HCT116 (cell line): ENCODE data around the gene UBE2F. TPM values are rescaled to one million over a fixed set of nuclear protein-coding genes. Genes with fewer than 3 reads are reported as not detected.

ENCODE experiments used
- ATAC-seq: fragments of 200-7000 bp; cut with Tn5 transposase; 2 replicates; pipeline ENCODE4 v1.9.1; 2020; ENCODE audit warnings: mild to moderate bottlenecking, moderate library complexity
- BruUV-seq: library from RNA; stranded (reverse); fragments of 400-500 nt; replicated peaks from 2 replicates; lab custom pipeline; 2021; lab: Mats Ljungman, UMichigan
- CTCF ChIA-PET: fragments of 300-600 bp; sonication (Branson Sonifier 250); formaldehyde crosslinking; loops from one replicate; lab custom pipeline; 2021; ENCODE audit warnings: antibody characterized with exemption; lab: Charles Lee
- POLR2A ChIA-PET: fragments of 300-600, 350-600 bp; sonication (Branson Sonifier 250); formaldehyde crosslinking; loops from one replicate; lab custom pipeline; 2021; ENCODE audit warnings: antibody characterized with exemption; lab: Charles Lee
- RAD21 ChIA-PET, 2 experiments: fragments of 300-600 bp; sonication (Branson Sonifier 250); formaldehyde crosslinking; loops; one replicate each; lab custom pipeline; 2023; ENCODE audit warnings: low total read pairs in 2 of 2; ENCODE audit not compliant: uncharacterized antibody in 2 of 2, unreplicated experiment in 2 of 2, low non-redundant PET in 1 of 2; lab: Charles Lee
- DNase-seq: peaks from one replicate; pipeline ENCODE4 v3.0.0-alpha.2; 2010; ENCODE audit warnings: low read depth, low spot score
- H2AFZ ChIP-seq: fragments of 200-600 bp; shearing (Covaris generic), sonication (generic); 2 replicates; pipeline ENCODE4 v1.6.1; 2017; ENCODE audit warnings: low read depth, mixed run types, mixed read lengths, antibody characterized with exemption, low read length; ENCODE audit not compliant: poor library complexity, severe bottlenecking
- H3K27ac ChIP-seq: 2 replicates; pipeline ENCODE4 v1.5.1; 2012; ENCODE audit warnings: low read depth, low read length
- H3K27me3 ChIP-seq: fragments of 200-600 bp; sonication (generic); 2 replicates; pipeline ENCODE4 v1.6.1; 2016; ENCODE audit warnings: mixed run types, low read length, mixed read lengths; ENCODE audit not compliant: insufficient read depth
- H3K36me3 ChIP-seq, 2 experiments: fragments of 200-500 bp in 1 of 2; fragments of 200-600 bp in 1 of 2; sonication (Bioruptor generic) in 1 of 2; sonication (generic) in 1 of 2; 2 replicates each; pipeline versions ENCODE4 v1.5.1 to v1.6.1; 2014 to 2016; ENCODE audit warnings: low read length in 2 of 2, inconsistent platforms in 1 of 2, mixed read lengths in 1 of 2, mixed run types in 1 of 2; ENCODE audit not compliant: insufficient read depth in 2 of 2, control insufficient read depth in 1 of 2
- H3K4me1 ChIP-seq, 2 experiments: fragments of 200-600 bp in 1 of 2; sonication (generic) in 1 of 2; 2 replicates each; pipeline versions ENCODE4 v1.5.1 to v1.6.1; 2012 to 2017; ENCODE audit warnings: low read length in 2 of 2, inconsistent platforms in 1 of 2, mild to moderate bottlenecking in 1 of 2, mixed read lengths in 1 of 2, mixed run types in 1 of 2, moderate library complexity in 1 of 2; ENCODE audit not compliant: insufficient read depth in 2 of 2, control insufficient read depth in 1 of 2
- H3K4me2 ChIP-seq: fragments of 200-600 bp; sonication (generic); 2 replicates; pipeline ENCODE4 v1.6.1; 2017; ENCODE audit warnings: mixed run types, low read length, mixed read lengths
- H3K4me3 ChIP-seq, 2 experiments: fragments of 200-600 bp in 1 of 2; sonication (generic) in 1 of 2; replicated peaks in 1 of 2; 2 replicates each; pipeline ENCODE4 v1.5.1; 2011 to 2016; ENCODE audit warnings: low read length in 2 of 2, control low read depth in 1 of 2, low read depth in 1 of 2, mild to moderate bottlenecking in 1 of 2, mixed read lengths in 1 of 2, mixed run types in 1 of 2
- H3K79me2 ChIP-seq: fragments of 200-600 bp; sonication (generic); 2 replicates; pipeline ENCODE4 v1.6.1; 2017; ENCODE audit warnings: mild to moderate bottlenecking, mixed run types, low read length, moderate library complexity, mixed read lengths; ENCODE audit not compliant: insufficient read depth
- H3K9ac ChIP-seq: fragments of 200-600 bp; sonication (generic); 2 replicates; pipeline ENCODE4 v1.6.1; 2016; ENCODE audit warnings: low read length, mixed read lengths
- H3K9me2 ChIP-seq: fragments of 200-600 bp; sonication (generic), shearing (Covaris generic); 2 replicates; pipeline ENCODE4 v1.6.1; 2017; ENCODE audit warnings: mixed run types, mild to moderate bottlenecking, moderate library complexity; ENCODE audit not compliant: insufficient read depth
- H3K9me3 ChIP-seq, 2 experiments: fragments of 200-500 bp in 1 of 2; fragments of 200-600 bp in 1 of 2; sonication (Bioruptor generic) in 1 of 2; sonication (generic) in 1 of 2; 2 replicates each; pipeline ENCODE4 v1.6.1; 2014 to 2017; ENCODE audit warnings: low read length in 2 of 2, mixed read lengths in 2 of 2, inconsistent platforms in 1 of 2, low read depth in 1 of 2, mild to moderate bottlenecking in 1 of 2, mixed run types in 1 of 2, moderate library complexity in 1 of 2; ENCODE audit not compliant: control insufficient read depth in 1 of 2, insufficient read depth in 1 of 2
- H4K20me1 ChIP-seq: fragments of 200-600 bp; sonication (generic), shearing (Covaris generic); 2 replicates; pipeline ENCODE4 v1.6.1; 2017; ENCODE audit warnings: mixed run types, mild to moderate bottlenecking, moderate library complexity; ENCODE audit not compliant: insufficient read depth
- ATF3 ChIP-seq: IDR thresholded peaks from 2 replicates; pipeline ENCODE4 v1.6.1; 2012
- CBX3 ChIP-seq: IDR thresholded peaks from 2 replicates; pipeline ENCODE4 v1.6.1; 2012; ENCODE audit warnings: low read depth
- ELF1 ChIP-seq: IDR thresholded peaks from 2 replicates; pipeline ENCODE4 v1.6.1; 2012; ENCODE audit warnings: low read depth, borderline replicate concordance
- JUND ChIP-seq: IDR thresholded peaks from 2 replicates; pipeline ENCODE4 v1.6.1; 2012
- POLR2A ChIP-seq: IDR thresholded peaks from 2 replicates; pipeline ENCODE4 v1.7.0; 2011; ENCODE audit warnings: borderline replicate concordance; ENCODE audit not compliant: insufficient read depth, insufficient read length; ENCODE audit errors: extremely low read depth
- POLR2AphosphoS5 ChIP-seq: IDR thresholded peaks from 2 replicates; pipeline ENCODE4 v1.6.1; 2011; ENCODE audit warnings: mild to moderate bottlenecking, low read depth, low read length, moderate library complexity
- RAD21 ChIP-seq: IDR thresholded peaks from 2 replicates; pipeline ENCODE4 v1.6.1; 2012; ENCODE audit warnings: low read depth, mild to moderate bottlenecking
- SIN3A ChIP-seq: IDR thresholded peaks from 2 replicates; pipeline ENCODE4 v1.6.1; 2012; ENCODE audit warnings: low read depth
- SP1 ChIP-seq: IDR thresholded peaks from 2 replicates; pipeline ENCODE4 v1.6.1; 2012; ENCODE audit warnings: low read depth
- SRF ChIP-seq: IDR thresholded peaks from 2 replicates; pipeline ENCODE4 v1.6.1; 2012; ENCODE audit warnings: low read depth
- YY1 ChIP-seq: IDR thresholded peaks from 2 replicates; pipeline ENCODE4 v1.6.1; 2011; ENCODE audit warnings: low read length, low read depth, moderate library complexity, mild to moderate bottlenecking; ENCODE audit not compliant: insufficient replicate concordance; ENCODE audit errors: extremely low read depth
- ZFX ChIP-seq: fragments of 450-650 bp; IDR thresholded peaks from 2 replicates; pipeline ENCODE4 v1.6.1; 2017
- intact Hi-C: fragments of 100-400 bp; cut with micrococcal nuclease; formaldehyde crosslinking; loops from 2 replicates; pipeline ENCODE4 v1.10.0; 2022
- total RNA-seq: library from RNA; stranded (reverse); gene quantifications from one replicate; pipeline ENCODE4 v1.2.1, GENCODE V29; 2021; ENCODE audit not compliant: unreplicated experiment
- TF ChIP-seq, protein P1 (sequence below), 3 experiments: fragments of 200-600 bp in 1 of 3; sonication (generic) in 1 of 3; IDR thresholded peaks in 2 of 3; conservative IDR thresholded peaks in 1 of 3; 2 replicates each; pipeline ENCODE4 v1.5.1; 2012 to 2017; ENCODE audit warnings: low read depth in 2 of 3, low read length in 2 of 3, antibody characterized with exemption in 1 of 3, borderline replicate concordance in 1 of 3, control low read depth in 1 of 3, mild to moderate bottlenecking in 1 of 3, mixed read lengths in 1 of 3, mixed run types in 1 of 3, moderate library complexity in 1 of 3; ENCODE audit not compliant: insufficient read depth in 1 of 3

Gene UBE2F
- total RNA-seq, 1 experiment from 2014 or later, result 32.8 TPM

GRCh38 chr2:237932731-237933131 is 34.1 kb upstream of the UBE2F start:
- TF ChIP-seq, protein P1, sequence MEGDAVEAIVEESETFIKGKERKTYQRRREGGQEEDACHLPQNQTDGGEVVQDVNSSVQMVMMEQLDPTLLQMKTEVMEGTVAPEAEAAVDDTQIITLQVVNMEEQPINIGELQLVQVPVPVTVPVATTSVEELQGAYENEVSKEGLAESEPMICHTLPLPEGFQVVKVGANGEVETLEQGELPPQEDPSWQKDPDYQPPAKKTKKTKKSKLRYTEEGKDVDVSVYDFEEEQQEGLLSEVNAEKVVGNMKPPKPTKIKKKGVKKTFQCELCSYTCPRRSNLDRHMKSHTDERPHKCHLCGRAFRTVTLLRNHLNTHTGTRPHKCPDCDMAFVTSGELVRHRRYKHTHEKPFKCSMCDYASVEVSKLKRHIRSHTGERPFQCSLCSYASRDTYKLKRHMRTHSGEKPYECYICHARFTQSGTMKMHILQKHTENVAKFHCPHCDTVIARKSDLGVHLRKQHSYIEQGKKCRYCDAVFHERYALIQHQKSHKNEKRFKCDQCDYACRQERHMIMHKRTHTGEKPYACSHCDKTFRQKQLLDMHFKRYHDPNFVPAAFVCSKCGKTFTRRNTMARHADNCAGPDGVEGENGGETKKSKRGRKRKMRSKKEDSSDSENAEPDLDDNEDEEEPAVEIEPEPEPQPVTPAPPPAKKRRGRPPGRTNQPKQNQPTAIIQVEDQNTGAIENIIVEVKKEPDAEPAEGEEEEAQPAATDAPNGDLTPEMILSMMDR (IDR thresholded peaks at IDR 0.05 in 2 of 3, conservative IDR thresholded peaks at IDR 0.05 in 1 of 3; ENCODE audit: borderline replicate concordance in 1 of 3, insufficient read depth in 1 of 3, low read depth in 2 of 3, low read length in 2 of 3), result no peak
- no peak for TF ChIP-seq ELF1
- TF ChIP-seq JUND, result no peak
- no peak for TF ChIP-seq YY1
- no peak for TF ChIP-seq SP1
- TF ChIP-seq ATF3, result no peak
- no peak for TF ChIP-seq ZFX
- no peak for TF ChIP-seq CBX3
- no peak for TF ChIP-seq POLR2A
- TF ChIP-seq RAD21, result no peak
- no peak for TF ChIP-seq SRF
- TF ChIP-seq SIN3A, result no peak
- no peak for TF ChIP-seq POLR2AphosphoS5
- TF ChIP-seq, all 23 proteins: peak for 0
- ChIA-PET POLR2A (no interaction called here), RAD21 (no interaction called here), CTCF (interaction anchor here (1.3 kb wide), 1 partner anchor 9 kb away, joined by 6 read pairs; no protein-coding TSS in a partner anchor)
- Histone ChIP-seq H3K9me3 (peaks cover 4 to 13% of the 10 kb centered on the region in 2 experiments; a peak in 2 of 4 replicates), H3K9me2 (no peaks in the 10 kb centered on the region), H3K4me1 (peaks cover 10 to 14% of the 10 kb centered on the region in 2 experiments; a peak in 3 of 4 replicates), H3K9ac (no peak overlapping the region), H3K36me3 (no peaks in the 10 kb centered on the region), H3K27me3 (no peaks in the 10 kb centered on the region), H3K79me2 (no peaks in the 10 kb centered on the region), H4K20me1 (no peaks in the 10 kb centered on the region), H3K4me2 (no peak overlapping the region), H3K4me3 (no peak overlapping the region), H3K27ac (no peak overlapping the region), H2AFZ (no peak overlapping the region)
- ATAC-seq, result no peak
- BruUV-seq, result no TSS peak
- intact Hi-C loops, result no loop called here
- no peak for DNase-seq
